Loucy (cell line): Measurements from ENCODE around the gene DDX17.

Experiments used
- H2AFZ ChIP-seq: fragments of 200-600 bp; sonication (generic); 2 replicates; pipeline ENCODE4 v1.6.0; 2016; ENCODE audit warnings: antibody characterized with exemption, mild to moderate bottlenecking, low read length, moderate library complexity
- H3F3A ChIP-seq: fragments of 200-600 bp; 2 replicates; pipeline ENCODE4 v1.6.0; 2016; ENCODE audit warnings: antibody characterized with exemption, low read depth, mild to moderate bottlenecking
- H3K27me3 ChIP-seq: fragments of 200-600 bp; sonication (generic); 2 replicates; pipeline ENCODE4 v1.6.1; 2014; ENCODE audit warnings: low read length, mild to moderate bottlenecking; ENCODE audit not compliant: insufficient read depth, poor library complexity, severe bottlenecking
- H3K36me3 ChIP-seq: fragments of 200-600 bp; sonication (generic); 2 replicates; pipeline ENCODE4 v1.6.1; 2016; ENCODE audit warnings: low read length; ENCODE audit not compliant: insufficient read depth
- H3K4me1 ChIP-seq: fragments of 200-600 bp; sonication (generic); 2 replicates; pipeline ENCODE4 v1.5.1; 2014; ENCODE audit warnings: low read length, mild to moderate bottlenecking; ENCODE audit not compliant: insufficient read depth, poor library complexity, severe bottlenecking
- H3K4me2 ChIP-seq: fragments of 200-600 bp; sonication (generic); 2 replicates; pipeline ENCODE4 v1.6.0; 2014; ENCODE audit warnings: antibody characterized with exemption, low read length, low read depth, mild to moderate bottlenecking; ENCODE audit not compliant: poor library complexity, severe bottlenecking
- H3K4me3 ChIP-seq: fragments of 200-600 bp; sonication (generic); 2 replicates; pipeline ENCODE4 v1.5.1; 2014; ENCODE audit warnings: low read length, mild to moderate bottlenecking, mixed read lengths; ENCODE audit not compliant: poor library complexity, severe bottlenecking
- H3K79me2 ChIP-seq: fragments of 200-600 bp; sonication (generic); 2 replicates; pipeline ENCODE4 v1.6.1; 2014; ENCODE audit warnings: low read length; ENCODE audit not compliant: insufficient read depth
- H3K9ac ChIP-seq: fragments of 200-600 bp; sonication (generic); 2 replicates; pipeline ENCODE4 v1.6.0; 2014; ENCODE audit warnings: mild to moderate bottlenecking, low read depth, low read length, moderate library complexity; ENCODE audit not compliant: poor library complexity, severe bottlenecking
- H3K9me2 ChIP-seq: fragments of 200-600 bp; sonication (generic); replicated peaks from 2 replicates; pipeline ENCODE4 v1.6.1; 2016; ENCODE audit warnings: low read depth, low read length, mixed read lengths
- H3K9me3 ChIP-seq: fragments of 200-600 bp; sonication (generic); 2 replicates; pipeline ENCODE4 v1.6.1; 2014; ENCODE audit warnings: mild to moderate bottlenecking, antibody characterized with exemption, low read length, low read depth; ENCODE audit not compliant: insufficient read depth
- H4K20me1 ChIP-seq: fragments of 200-600 bp; sonication (generic); 2 replicates; pipeline ENCODE4 v1.6.0; 2014; ENCODE audit warnings: antibody characterized with exemption, low read length, mild to moderate bottlenecking; ENCODE audit not compliant: insufficient read depth, poor library complexity, severe bottlenecking
- CTCF ChIP-seq: fragments of 200-600 bp; sonication (generic); conservative IDR thresholded peaks from 2 replicates; pipeline ENCODE4 v1.5.1; 2014; ENCODE audit warnings: mild to moderate bottlenecking, antibody characterized with exemption, low read length
- EZH2phosphoT487 ChIP-seq: fragments of 200-600 bp; IDR thresholded peaks from 2 replicates; pipeline ENCODE4 v1.6.1; 2018; ENCODE audit warnings: antibody characterized with exemption, mild to moderate bottlenecking, moderate library complexity, borderline replicate concordance

Gene DDX17

GRCh38 chr22:38469306-38469781 lies 36.8 kb downstream of the DDX17 start:
- H3K9me2 ChIP-seq: no peaks in the 10 kb centered on the region
- H3F3A ChIP-seq: no peaks in the 10 kb centered on the region
- no peak overlapping the region for H3K4me3 ChIP-seq
- H3K4me2 ChIP-seq: no peak overlapping the region
- no peaks in the 10 kb centered on the region for H3K79me2 ChIP-seq
- no peak overlapping the region for H3K9ac ChIP-seq
- no peaks in the 10 kb centered on the region for H3K9me3 ChIP-seq
- no peak for TF ChIP-seq CTCF
- no peak for TF ChIP-seq EZH2phosphoT487
- H3K4me1 ChIP-seq: no peaks in the 10 kb centered on the region
- H4K20me1 ChIP-seq: no peaks in the 10 kb centered on the region
- H3K27me3 ChIP-seq: peaks cover 6% of the 10 kb centered on the region
- no peak overlapping the region for H2AFZ ChIP-seq
- H3K36me3 ChIP-seq: no peaks in the 10 kb centered on the region

GRCh38 chr22:38468443-38469305 lies 37.4 kb downstream of the DDX17 start:
- Histone ChIP-seq H3K4me3 (no peak overlapping the region), H3K9me3 (no peaks in the 10 kb centered on the region), H3K79me2 (no peaks in the 10 kb centered on the region), H2AFZ (no peak overlapping the region; the same call in 1 of the 2 replicates), H3K9ac (no peak overlapping the region), H3K4me2 (no peak overlapping the region), H3F3A (no peaks in the 10 kb centered on the region), H3K9me2 (no peaks in the 10 kb centered on the region), H4K20me1 (no peaks in the 10 kb centered on the region), H3K4me1 (no peaks in the 10 kb centered on the region), H3K36me3 (no peaks in the 10 kb centered on the region), H3K27me3 (peaks cover 6% of the 10 kb centered on the region)
- TF ChIP-seq EZH2phosphoT487 (no peak), CTCF (peak; percentile 26; the same call in 1 of the 2 replicates)

DNA sequence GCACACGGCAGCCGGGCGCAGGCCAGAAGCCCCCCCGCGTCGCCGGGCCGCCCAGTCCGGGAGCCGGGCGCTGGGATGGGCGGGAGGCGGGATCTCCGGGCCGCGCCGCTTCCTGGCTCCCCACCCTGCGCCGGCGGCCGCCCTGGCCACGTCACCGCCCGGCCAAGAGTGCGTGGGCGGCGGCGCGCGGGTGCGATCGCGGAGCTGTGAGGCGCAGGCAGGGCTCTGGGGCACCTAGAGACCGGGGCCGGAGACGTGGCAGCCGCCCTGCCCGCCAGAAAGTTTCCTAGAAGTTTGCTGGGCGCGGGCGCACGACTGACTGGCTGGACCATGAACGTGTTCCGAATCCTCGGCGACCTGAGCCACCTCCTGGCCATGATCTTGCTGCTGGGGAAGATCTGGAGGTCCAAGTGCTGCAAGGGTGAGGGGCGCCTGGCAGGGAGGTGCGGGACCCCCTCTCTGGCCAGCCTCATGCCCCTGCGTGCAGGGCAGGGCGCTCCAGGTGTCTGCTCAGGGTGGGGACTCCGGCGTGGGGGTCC lies 38.1 kb downstream of the DDX17 start, which contains the start of gene KDELR3:
KDELR3 (plus strand) TSS at position 193 of the 539 bp plus-strand sequence; CDS start at position 331, 138 bp downstream.
- H3K9me2 ChIP-seq: no peaks in the 10 kb centered on the region
- H2AFZ ChIP-seq: no peak within 1 kb of the TSS; the same call in 1 of the 2 replicates
- H3K79me2 ChIP-seq: no peaks in the 10 kb centered on the region
- H4K20me1 ChIP-seq: no peaks in the 10 kb centered on the region
- TF ChIP-seq EZH2phosphoT487 (no peak), CTCF (no peak)
- H3K9ac ChIP-seq: no peak within 1 kb of the TSS
- H3K36me3 ChIP-seq: no peaks in the 10 kb centered on the region
- peaks cover 6% of the 10 kb centered on the region for H3K27me3 ChIP-seq
- no peaks in the 10 kb centered on the region for H3K9me3 ChIP-seq
- no peak within 1 kb of the TSS for H3K4me2 ChIP-seq
- no peak within 1 kb of the TSS for H3K4me3 ChIP-seq
- no peaks in the 10 kb centered on the region for H3K4me1 ChIP-seq
- no peaks in the 10 kb centered on the region for H3F3A ChIP-seq
